Measurements from ENCODE around the gene LTC4S.
"Not testable (repeated sequence)": the region's sequence is repeated elsewhere in the genome, so short reads cannot be mapped to it uniquely, and the experiment has no call there.

LTC4S gene

GRCh38 chr5:179834871-179835270, 41.1 kb downstream of the LTC4S start:
- not testable (repeated sequence) for H3K4me3 ChIP-seq (ENCODE audit: low read length); DNase-seq (ENCODE audit: low read depth, low spot score)

GRCh38 chr5:179836225-179837019, 42.6 kb downstream of the LTC4S start:
- DNase-seq (ENCODE audit: low read depth, low spot score) = no peak
- H3K4me3 ChIP-seq (ENCODE audit: low read length) = no peak overlapping the region

- no peak overlapping the region for H3K4me3 ChIP-seq (ENCODE audit: low read length)
- DNase-seq (ENCODE audit: low read depth, low spot score) = no peak
Measured at GRCh38 chr5:179837076-179838011, 43.6 kb downstream of the LTC4S start.

- no peak for DNase-seq (ENCODE audit: low read depth, low spot score)
- H3K4me3 ChIP-seq (ENCODE audit: low read length) = no peak overlapping the region
Measured at GRCh38 chr5:179839328-179840256, 45.8 kb downstream of the LTC4S start.

- DNase-seq (ENCODE audit: low read depth, low spot score) = no peak
- H3K4me3 ChIP-seq (ENCODE audit: low read length) = no peak overlapping the region
Measured at GRCh38 chr5:179840321-179840720, 46.5 kb downstream of the LTC4S start.

- no peak for DNase-seq (ENCODE audit: low read depth, low spot score)
- no peak overlapping the region for H3K4me3 ChIP-seq (ENCODE audit: low read length)
Measured at GRCh38 chr5:179840766-179841165, 47.0 kb downstream of the LTC4S start.

GRCh38 chr5:179841621-179842020, 47.8 kb downstream of the LTC4S start:
- H3K4me3 ChIP-seq (ENCODE audit: low read length) = no peak overlapping the region
- no peak for DNase-seq (ENCODE audit: low read depth, low spot score)

All from Jurkat, Clone E6-1 (cell line).